Calu3 (cell line): ENCODE data around the gene SCFD2. TPM values are rescaled to one million over a fixed set of nuclear protein-coding genes. Genes with fewer than 3 reads are reported as not detected.

ENCODE experiments used
- BruUV-seq: library from RNA; stranded (reverse); fragments of 400-500 nt; replicated peaks from 2 replicates; lab custom pipeline; 2021; lab: Mats Ljungman, UMichigan
- CTCF ChIA-PET: fragments of 300-600 bp; sonication (Branson Sonifier 250); formaldehyde crosslinking; loops from one replicate; lab custom pipeline; 2022; ENCODE audit warnings: antibody characterized with exemption; lab: Charles Lee
- DNase-seq: peaks from one replicate; pipeline ENCODE4 v3.0.0; 2022
- H3K27ac Mint-ChIP-seq: one replicate; pipeline ENCODE4 v1.8.0; 2022; ENCODE audit warnings: mixed read lengths; ENCODE audit not compliant: unreplicated experiment
- H3K27me3 Mint-ChIP-seq: one replicate; pipeline ENCODE4 v1.8.0; 2022; ENCODE audit warnings: mixed read lengths; ENCODE audit not compliant: unreplicated experiment
- H3K36me3 Mint-ChIP-seq: one replicate; pipeline ENCODE4 v1.8.0; 2022; ENCODE audit warnings: mild to moderate bottlenecking, moderate library complexity, mixed read lengths; ENCODE audit not compliant: insufficient read depth, unreplicated experiment
- H3K4me1 Mint-ChIP-seq: one replicate; pipeline ENCODE4 v1.8.0; 2022; ENCODE audit warnings: mild to moderate bottlenecking, low read depth, mixed read lengths; ENCODE audit not compliant: unreplicated experiment
- H3K4me3 Mint-ChIP-seq: one replicate; pipeline ENCODE4 v1.8.0; 2022; ENCODE audit warnings: mild to moderate bottlenecking, low read depth, moderate library complexity, mixed read lengths; ENCODE audit not compliant: unreplicated experiment
- H3K9me3 Mint-ChIP-seq: one replicate; pipeline ENCODE4 v1.8.0; 2022; ENCODE audit warnings: low read depth, mixed read lengths; ENCODE audit not compliant: unreplicated experiment
- CTCF ChIP-seq: fragments of 200-600 bp; IDR thresholded peaks from one replicate; pipeline ENCODE4 v1.8.0; 2022; ENCODE audit warnings: antibody characterized with exemption; ENCODE audit not compliant: unreplicated experiment
- intact Hi-C: fragments of 100-400 bp; cut with micrococcal nuclease; formaldehyde crosslinking; loops from one replicate; pipeline ENCODE4 v1.10.0; 2022; ENCODE audit not compliant: unreplicated experiment
- total RNA-seq: library from RNA; stranded (reverse); gene quantifications from 2 replicates; pipeline ENCODE4 v1.2.3, GENCODE V29; 2022

Gene SCFD2
- total RNA-seq, 1 experiment from 2014 or later: 16.7 TPM

DNA sequence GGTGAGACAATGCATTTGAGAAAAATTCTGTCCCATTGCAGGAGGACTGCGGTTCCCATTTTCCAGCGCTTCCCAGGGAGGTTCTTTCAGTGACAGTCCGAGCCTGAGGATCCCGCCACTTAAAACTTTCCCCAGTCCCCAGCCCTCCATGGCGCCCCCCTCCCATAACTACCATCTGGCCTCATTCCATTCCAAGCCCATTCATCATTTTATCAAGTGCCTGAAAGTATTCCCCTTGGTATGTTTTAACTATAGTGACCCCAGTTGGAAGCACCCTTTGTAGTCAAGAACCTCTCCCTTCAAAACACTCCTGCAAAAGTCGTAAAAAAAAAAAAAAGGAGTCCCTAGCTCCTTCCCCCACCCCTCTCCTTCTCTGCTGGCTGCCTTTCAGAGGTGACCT, 502.5 kb downstream of the SCFD2 start:
- Mint-ChIP-seq H3K9me3 (peaks cover 3% of the 10 kb centered on the region), H3K4me1 (no peaks in the 10 kb centered on the region), H3K36me3 (peaks cover 12% of the 10 kb centered on the region), H3K4me3 (no peak overlapping the region), H3K27ac (no peak overlapping the region), H3K27me3 (no peaks in the 10 kb centered on the region)
- intact Hi-C loops: no loop called here
- no peak for TF ChIP-seq CTCF
- DNase-seq: no peak
- CTCF ChIA-PET: no interaction called here
- BruUV-seq: no TSS peak

- H3K27me3 Mint-ChIP-seq: no peaks in the 10 kb centered on the region
- no peaks in the 10 kb centered on the region for H3K4me1 Mint-ChIP-seq
- intact Hi-C loops: no loop called here
- H3K27ac Mint-ChIP-seq: no peak overlapping the region
- DNase-seq: no peak
- H3K4me3 Mint-ChIP-seq: peak overlapping the region; percentile 83
- H3K9me3 Mint-ChIP-seq: peaks cover 5% of the 10 kb centered on the region
- H3K36me3 Mint-ChIP-seq: peaks cover 12% of the 10 kb centered on the region
- CTCF ChIA-PET: no interaction called here
- no TSS peak for BruUV-seq
- TF ChIP-seq CTCF: no peak
Observed at GRCh38 chr4:52862639-52863161, 503.2 kb downstream of the SCFD2 start.

DNA sequence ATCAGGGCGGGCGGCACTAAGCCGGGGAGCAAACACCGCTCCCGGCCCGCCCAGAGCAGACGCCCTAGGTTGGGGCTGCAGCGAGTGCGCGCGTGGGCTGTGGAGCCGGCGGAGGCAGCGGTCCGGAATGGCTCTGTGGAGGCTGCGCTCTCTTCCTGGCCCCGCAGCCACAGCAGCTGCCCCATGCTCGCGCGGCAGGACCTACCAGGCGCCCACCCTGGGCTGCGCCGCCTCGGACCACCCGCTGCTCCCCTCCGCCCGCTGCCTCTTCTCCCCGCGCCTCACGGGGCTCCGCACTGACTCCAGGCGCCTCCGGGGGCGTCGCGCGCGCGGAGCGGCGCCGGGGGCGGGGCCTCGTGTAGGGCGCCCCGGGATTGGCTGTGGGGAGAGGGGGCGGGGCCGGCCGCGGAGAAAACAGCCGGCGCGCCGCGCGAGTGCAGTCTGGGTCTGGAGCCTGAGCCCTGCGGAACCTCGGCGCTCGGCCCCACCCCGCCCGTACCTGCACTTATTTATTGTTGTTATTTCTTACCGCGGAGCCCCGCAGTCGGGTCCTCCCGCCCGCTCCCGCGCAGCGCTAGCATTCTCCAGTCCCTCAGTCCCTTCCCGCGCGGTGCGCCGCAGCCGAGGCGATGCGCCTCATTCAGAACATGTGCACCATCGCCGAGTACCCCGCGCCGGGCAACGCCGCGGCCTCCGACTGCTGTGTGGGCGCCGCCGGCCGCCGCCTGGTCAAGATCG, 503.8 kb downstream of the SCFD2 start, which contains the start of gene RASL11B:
RASL11B (plus strand) TSS at position 439 of the 738 bp plus-strand sequence; CDS start at position 630, 191 bp downstream.
- Mint-ChIP-seq H3K4me1 (no peaks in the 10 kb centered on the region), H3K4me3 (peak within 1 kb of the TSS; percentile 83), H3K36me3 (peaks cover 12% of the 10 kb centered on the region), H3K9me3 (peaks cover 6% of the 10 kb centered on the region), H3K27ac (no peak within 1 kb of the TSS), H3K27me3 (no peaks in the 10 kb centered on the region)
- BruUV-seq: no TSS peak
- TF ChIP-seq CTCF: no peak
- CTCF ChIA-PET: no interaction called here
- intact Hi-C loops: no loop called here
- DNase-seq: peak; percentile 81

GRCh38 chr4:52861171-52861823, 504.6 kb downstream of the SCFD2 start:
- no peak for TF ChIP-seq CTCF
- peaks cover 6% of the 10 kb centered on the region for H3K9me3 Mint-ChIP-seq
- peaks cover 12% of the 10 kb centered on the region for H3K36me3 Mint-ChIP-seq
- H3K4me3 Mint-ChIP-seq: peak overlapping the region; percentile 83
- CTCF ChIA-PET: no interaction called here
- BruUV-seq: no TSS peak
- no peaks in the 10 kb centered on the region for H3K27me3 Mint-ChIP-seq
- H3K27ac Mint-ChIP-seq: no peak overlapping the region
- no peak for DNase-seq
- intact Hi-C loops: no loop called here
- no peaks in the 10 kb centered on the region for H3K4me1 Mint-ChIP-seq
